SK-N-SH (cell line): ENCODE measurements around the gene CCNL1. TPM values are rescaled to one million over a fixed set of nuclear protein-coding genes. Genes with fewer than 3 reads are reported as not detected.

Experiments
- CTCF ChIA-PET: fragments of 300-600, 350-600 bp; formaldehyde crosslinking; extraction: SDS; loops from one replicate; lab custom pipeline; 2021; lab: Yijun Ruan, JAX
- POLR2A ChIA-PET: fragments of 350-600 bp; sonication (Branson Sonifier 250); formaldehyde crosslinking; extraction: SDS; loops from one replicate; lab custom pipeline; 2020; ENCODE audit warnings: antibody characterized with exemption, inconsistent platforms; lab: Yijun Ruan, JAX
- DNase-seq: peaks from one replicate; pipeline ENCODE4 v3.0.0; 2012
- H2AFZ ChIP-seq: fragments of 200-600 bp; sonication (generic); 2 replicates; pipeline ENCODE4 v1.8.1; 2016; ENCODE audit warnings: antibody characterized with exemption, mild to moderate bottlenecking, low read depth
- H3F3A ChIP-seq: fragments of 200-600 bp; sonication (generic); replicated peaks from 2 replicates; pipeline ENCODE3; 2016; ENCODE audit warnings: antibody characterized with exemption, mild to moderate bottlenecking; ENCODE audit not compliant: insufficient read depth
- H3K27ac ChIP-seq, 2 experiments: fragments of 200-500 bp in 1 of 2; fragments of 200-600 bp in 1 of 2; sonication (Bioruptor generic) in 1 of 2; sonication (generic), shearing (Covaris generic) in 1 of 2; 2 replicates each; pipeline versions ENCODE4 v1.5.1 to v1.6.1; 2014 to 2016; ENCODE audit warnings: low read depth in 2 of 2, inconsistent platforms in 1 of 2, low read length in 1 of 2, mild to moderate bottlenecking in 1 of 2, mixed read lengths in 1 of 2
- H3K27me3 ChIP-seq: fragments of 200-600 bp; sonication (generic), shearing (Covaris generic); 2 replicates; pipeline ENCODE4 v1.6.1; 2016; ENCODE audit warnings: mixed run types; ENCODE audit not compliant: insufficient read depth
- H3K36me3 ChIP-seq, 2 experiments: fragments of 200-500 bp in 1 of 2; fragments of 200-600 bp in 1 of 2; sonication (Bioruptor generic) in 1 of 2; sonication (generic) in 1 of 2; replicated peaks in 1 of 2; 2 replicates each; pipeline versions ENCODE3 to v1.5.1; 2014 to 2016; ENCODE audit warnings: low read length in 1 of 2, mild to moderate bottlenecking in 1 of 2; ENCODE audit not compliant: insufficient read depth in 2 of 2, control insufficient read depth in 1 of 2
- H3K4me1 ChIP-seq, 2 experiments: fragments of 200-500 bp in 1 of 2; fragments of 200-600 bp in 1 of 2; sonication (Bioruptor generic) in 1 of 2; sonication (generic), shearing (Covaris generic) in 1 of 2; 2 replicates each; pipeline versions ENCODE4 v1.5.1 to v1.6.1; 2014 to 2016; ENCODE audit warnings: low read depth in 1 of 2, low read length in 1 of 2, mixed run types in 1 of 2; ENCODE audit not compliant: insufficient read depth in 2 of 2, control insufficient read depth in 1 of 2
- H3K4me2 ChIP-seq: fragments of 200-600 bp; sonication (generic), shearing (Covaris generic); 2 replicates; pipeline ENCODE4 v1.6.1; 2017; ENCODE audit warnings: mixed run types
- H3K4me3 ChIP-seq, 2 experiments: fragments of 200-500 bp in 1 of 2; fragments of 200-600 bp in 1 of 2; sonication (Bioruptor generic) in 1 of 2; sonication (generic), shearing (Covaris generic) in 1 of 2; 2 replicates each; pipeline versions ENCODE4 v1.5.1 to v1.8.1; 2014 to 2016; ENCODE audit warnings: low read depth in 2 of 2, inconsistent platforms in 1 of 2, low read length in 1 of 2, mild to moderate bottlenecking in 1 of 2, mixed read lengths in 1 of 2, moderate library complexity in 1 of 2
- H3K79me2 ChIP-seq: fragments of 200-600 bp; sonication (generic); 2 replicates; pipeline ENCODE4 v1.8.1; 2017; ENCODE audit warnings: mild to moderate bottlenecking; ENCODE audit not compliant: insufficient read depth
- H3K9ac ChIP-seq: fragments of 200-600 bp; sonication (generic); 2 replicates; pipeline ENCODE4 v1.6.1; 2017; ENCODE audit warnings: mixed run types
- H3K9me2 ChIP-seq: fragments of 200-600 bp; sonication (generic); 2 replicates; pipeline ENCODE4 v1.6.1; 2017; ENCODE audit warnings: mixed run types
- H3K9me3 ChIP-seq: fragments of 200-600 bp; sonication (generic); 2 replicates; pipeline ENCODE4 v1.6.1; 2017; ENCODE audit warnings: mixed run types, mild to moderate bottlenecking, moderate library complexity
- H4K20me1 ChIP-seq: fragments of 200-600 bp; sonication (generic); 2 replicates; pipeline ENCODE4 v1.6.1; 2017; ENCODE audit warnings: mild to moderate bottlenecking, mixed run types; ENCODE audit not compliant: insufficient read depth
- ELF1 ChIP-seq: IDR thresholded peaks from 2 replicates; pipeline ENCODE4 v1.4.0; 2012
- FOSL2 ChIP-seq: IDR thresholded peaks from 2 replicates; pipeline ENCODE4 v1.4.0; 2012; ENCODE audit warnings: low read depth, mild to moderate bottlenecking, moderate library complexity, borderline replicate concordance
- FOXJ3 ChIP-seq: sonication (generic); formaldehyde crosslinking; IDR thresholded peaks from 2 replicates; pipeline ENCODE4 v1.5.1; 2020; ENCODE audit warnings: mild to moderate bottlenecking, missing genetic modification reagents
- FOXM1 ChIP-seq: IDR thresholded peaks from 2 replicates; pipeline ENCODE4 v1.4.0; 2012; ENCODE audit warnings: low read depth, mild to moderate bottlenecking
- IRF3 ChIP-seq: fragments of 150-350 bp; IDR thresholded peaks from 2 replicates; pipeline ENCODE4 v1.6.1; 2016; ENCODE audit warnings: mild to moderate bottlenecking, low read depth, low read length
- PBX3 ChIP-seq: IDR thresholded peaks from 2 replicates; pipeline ENCODE4; 2012
- POLR2AphosphoS5 ChIP-seq: IDR thresholded peaks from 2 replicates; pipeline ENCODE4 v1.6.1; 2012; ENCODE audit warnings: low read depth, low read length
- RAD21 ChIP-seq: IDR thresholded peaks from 2 replicates; pipeline ENCODE4 v1.6.1; 2012; ENCODE audit warnings: mild to moderate bottlenecking, low read length
- REST ChIP-seq: IDR thresholded peaks from 2 replicates; pipeline ENCODE4 v1.6.1; 2012; ENCODE audit warnings: mild to moderate bottlenecking, low read depth, low read length, moderate library complexity
- RFX5 ChIP-seq: IDR thresholded peaks from 2 replicates; pipeline ENCODE4 v1.6.1; 2012; ENCODE audit warnings: mild to moderate bottlenecking, improper control_type of control experiment, low read length
- RXRA ChIP-seq: IDR thresholded peaks from 2 replicates; pipeline ENCODE4 v1.4.0; 2012; ENCODE audit warnings: low read depth, mild to moderate bottlenecking, borderline replicate concordance
- SIN3A ChIP-seq: IDR thresholded peaks from 2 replicates; pipeline ENCODE4 v1.6.1; 2012; ENCODE audit warnings: low read depth, mild to moderate bottlenecking, low read length, moderate library complexity, borderline replicate concordance
- TAF1 ChIP-seq: IDR thresholded peaks from 2 replicates; pipeline ENCODE4 v1.6.1; 2012; ENCODE audit warnings: low read depth, mild to moderate bottlenecking, low read length, moderate library complexity, borderline replicate concordance
- TCF12 ChIP-seq: IDR thresholded peaks from 2 replicates; pipeline ENCODE4 v1.4.0; 2012
- TEAD4 ChIP-seq: IDR thresholded peaks from 2 replicates; pipeline ENCODE4 v1.4.0; 2012; ENCODE audit warnings: mild to moderate bottlenecking, borderline replicate concordance; ENCODE audit not compliant: insufficient read depth
- YY1 ChIP-seq: IDR thresholded peaks from 2 replicates; pipeline ENCODE4 v1.4.0; 2012; ENCODE audit warnings: low read depth, mild to moderate bottlenecking
- ZBTB33 ChIP-seq: IDR thresholded peaks from 2 replicates; pipeline ENCODE4 v1.4.0; 2012; ENCODE audit warnings: low read depth, borderline replicate concordance
- WGBS: methylation state at CpG from one replicate; pipeline ENCODE4 v1.1.6; 2017; ENCODE audit warnings: low lambda C conversion rate; 5-methylcytosine and 5-hydroxymethylcytosine counted together
- polyA plus RNA-seq, 3 experiments: library from polyadenylated mRNA; depleted of rRNA; stranded (reverse); fragments of >200 nt; gene quantifications; 2 replicates each; pipeline ENCODE4 v1.2.3, GENCODE V29; 2012

Gene CCNL1
- polyA plus RNA-seq, 1 of the 3 experiments (the other 2 are of a cell fraction): 99.8 TPM

- Histone ChIP-seq H3K27me3 (no peaks in the 10 kb centered on the region), H2AFZ (no peak overlapping the region), H3K9me3 (no peaks in the 10 kb centered on the region), H3F3A (peaks cover 14% of the 10 kb centered on the region), H4K20me1 (no peaks in the 10 kb centered on the region), H3K4me3 (no peak overlapping the region), H3K27ac (peak overlapping the region in 1 of 2 experiments; percentile 58; a peak in 3 of 4 replicates), H3K9ac (peak overlapping the region; percentile 24; the same call in 1 of the 2 replicates), H3K9me2 (no peaks in the 10 kb centered on the region), H3K36me3 (no peaks in the 10 kb centered on the region), H3K79me2 (no peaks in the 10 kb centered on the region), H3K4me2 (peak overlapping the region; percentile 54; the same call in 1 of the 2 replicates), H3K4me1 (peaks cover 0 to 38% of the 10 kb centered on the region in 2 experiments; a peak in 3 of 4 replicates)
- DNase-seq: no peak
- TF ChIP-seq RFX5 (no peak), TCF12 (no peak), ELF1 (no peak), POLR2AphosphoS5 (no peak), TAF1 (no peak), RAD21 (no peak), PBX3 (no peak), IRF3 (no peak), REST (no peak), YY1 (no peak), FOXM1 (no peak), FOSL2 (no peak), TEAD4 (no peak), FOXJ3 (CRISPR knock-in tag) (no peak), SIN3A (no peak), ZBTB33 (no peak), RXRA (no peak)
- CTCF ChIA-PET: interaction anchor here (0.9 to 6.1 kb wide), 5 partner anchors 10 to 449 kb away, joined by 3 to 57 read pairs (median 10); partner anchors contain the start of gene TIPARP
- 89% methylated on average over 3 of the region's 3 CpGs for WGBS
- POLR2A ChIA-PET: interaction anchor here (0.5 to 1.2 kb wide), 2 partner anchors 34 to 40 kb away, joined by 3 read pairs; no protein-coding TSS in a partner anchor
Observed at GRCh38 chr3:157122832-157123427, 37.0 kb downstream of the CCNL1 start.
